H1 (cell line): ENCODE results near the gene TP73. TPM values are rescaled to one million over a fixed set of nuclear protein-coding genes. Genes with fewer than 3 reads are reported as not detected.

Source experiments
- CTCF ChIA-PET: fragments of 300-600 bp; sonication (Branson Sonifier 250); formaldehyde crosslinking; loops from one replicate; lab custom pipeline; 2021; ENCODE audit not compliant: partially characterized antibody; lab: Charles Lee
- POLR2A ChIA-PET: fragments of 300-600 bp; sonication (Branson Sonifier 250); formaldehyde crosslinking; loops from one replicate; lab custom pipeline; 2021; ENCODE audit warnings: inconsistent platforms; ENCODE audit not compliant: partially characterized antibody; lab: Charles Lee
- DNase-seq, 2 experiments: peaks; one replicate each; pipeline versions ENCODE4 v3.0.0 to v3.0.0-alpha.2; 2010 to 2022; ENCODE audit warnings: low spot score in 2 of 2, low read depth in 1 of 2, mixed read lengths in 1 of 2
- FAIRE-seq: peaks from 2 replicates; lab custom pipeline; 2011; peaks lifted over from hg19 to GRCh38; lab: Jason Lieb, UNC
- H2AFZ ChIP-seq: 2 replicates; pipeline ENCODE4 v1.8.1; 2012; ENCODE audit warnings: low read length, inconsistent platforms
- H2AK5ac ChIP-seq: 2 replicates; pipeline ENCODE4 v1.6.1; 2013; ENCODE audit warnings: low read depth, low read length
- H2BK120ac ChIP-seq: replicated peaks from 2 replicates; pipeline ENCODE3; 2013; ENCODE audit warnings: low read depth, low read length, inconsistent platforms
- H2BK12ac ChIP-seq: 2 replicates; pipeline ENCODE4 v1.6.1; 2013; ENCODE audit warnings: low read depth, low read length
- H2BK15ac ChIP-seq: 2 replicates; pipeline ENCODE4 v1.6.1; 2013; ENCODE audit warnings: low read length
- H2BK20ac ChIP-seq: 2 replicates; pipeline ENCODE4 v1.6.1; 2013; ENCODE audit warnings: low read length
- H2BK5ac ChIP-seq: 2 replicates; pipeline ENCODE4 v1.6.1; 2013; ENCODE audit warnings: low read depth, low read length
- H3K14ac ChIP-seq: 2 replicates; pipeline ENCODE4 v1.6.1; 2013; ENCODE audit warnings: inconsistent platforms; ENCODE audit not compliant: insufficient read length
- H3K18ac ChIP-seq: 2 replicates; pipeline ENCODE4 v1.6.1; 2013; ENCODE audit warnings: low read length; ENCODE audit errors: extremely low read depth
- H3K23ac ChIP-seq: 2 replicates; pipeline ENCODE4 v1.6.1; 2013; ENCODE audit warnings: inconsistent platforms; ENCODE audit not compliant: insufficient read length
- H3K23me2 ChIP-seq: 2 replicates; pipeline ENCODE4 v1.6.1; 2013; ENCODE audit warnings: low read depth, low read length
- H3K27ac ChIP-seq: 2 replicates; pipeline ENCODE4 v1.6.1; 2011; ENCODE audit warnings: low read depth, low read length, inconsistent platforms
- H3K27me3 ChIP-seq, 4 experiments: replicated peaks in 1 of 4; 1 replicate in 1 of 4; 2 replicates in 3 of 4; pipeline versions ENCODE4 v1.6.1 to v1.8.1; 2011 to 2013; ENCODE audit warnings: low read length in 3 of 4, mild to moderate bottlenecking in 3 of 4, inconsistent platforms in 2 of 4, mixed read lengths in 2 of 4, moderate library complexity in 1 of 4; ENCODE audit not compliant: control insufficient read depth in 3 of 4, insufficient read depth in 3 of 4; ENCODE audit errors: extremely low read depth in 1 of 4
- H3K36me3 ChIP-seq, 4 experiments: 2 replicates each; pipeline versions ENCODE4 v1.6.1 to v1.8.1; 2011 to 2013; ENCODE audit warnings: mild to moderate bottlenecking in 4 of 4, low read length in 3 of 4, moderate library complexity in 2 of 4, control low read depth in 1 of 4, inconsistent platforms in 1 of 4; ENCODE audit not compliant: insufficient read depth in 4 of 4, control insufficient read depth in 2 of 4
- H3K4ac ChIP-seq: replicated peaks from 2 replicates; pipeline ENCODE3; 2013; ENCODE audit warnings: low read length, low read depth, mixed read lengths, inconsistent platforms; ENCODE audit not compliant: insufficient read length
- H3K4me1 ChIP-seq, 4 experiments: replicated peaks in 1 of 4; 1 replicate in 1 of 4; 2 replicates in 3 of 4; pipeline versions ENCODE4 v1.6.1 to v1.8.1; 2011 to 2013; ENCODE audit warnings: low read length in 3 of 4, inconsistent platforms in 2 of 4, mixed read lengths in 1 of 4; ENCODE audit not compliant: insufficient read depth in 4 of 4, control insufficient read depth in 3 of 4
- H3K4me2 ChIP-seq, 2 experiments: 2 replicates each; pipeline versions ENCODE4 v1.6.1 to v1.8.1; 2011 to 2013; ENCODE audit warnings: low read depth in 2 of 2, low read length in 2 of 2, control low read depth in 1 of 2, inconsistent platforms in 1 of 2, mild to moderate bottlenecking in 1 of 2; ENCODE audit not compliant: insufficient read depth in 1 of 2
- H3K4me3 ChIP-seq, 4 experiments: fragments of 200-600, 300-600 bp in 1 of 4; sonication (generic), shearing (Covaris generic), sonication (Bioruptor Twin) in 1 of 4; 2 replicates each; pipeline versions ENCODE4 v1.5.1 to v1.8.1; 2011 to 2016; ENCODE audit warnings: low read length in 4 of 4, low read depth in 3 of 4, control low read depth in 2 of 4, inconsistent platforms in 2 of 4, mild to moderate bottlenecking in 2 of 4, mixed read lengths in 1 of 4, moderate library complexity in 1 of 4; ENCODE audit not compliant: insufficient read depth in 2 of 4; ENCODE audit errors: extremely low read depth in 1 of 4
- H3K56ac ChIP-seq: replicated peaks from 2 replicates; pipeline ENCODE3; 2013; ENCODE audit warnings: low read depth, mild to moderate bottlenecking, mixed read lengths, low read length, inconsistent platforms; ENCODE audit not compliant: insufficient read length
- H3K79me1 ChIP-seq: 2 replicates; pipeline ENCODE4 v1.6.1; 2013; ENCODE audit warnings: low read depth, low read length, control low read depth
- H3K79me2 ChIP-seq, 2 experiments: 2 replicates each; pipeline versions ENCODE4 v1.6.1 to v1.8.1; 2012 to 2013; ENCODE audit warnings: low read length in 2 of 2, mild to moderate bottlenecking in 2 of 2, inconsistent platforms in 1 of 2; ENCODE audit not compliant: insufficient read depth in 2 of 2, control insufficient read depth in 1 of 2
- H3K9ac ChIP-seq, 4 experiments: replicated peaks in 1 of 4; 1 replicate in 1 of 4; 2 replicates in 3 of 4; pipeline versions ENCODE4 v1.6.1 to v1.8.1; 2011 to 2013; ENCODE audit warnings: low read depth in 3 of 4, low read length in 3 of 4, control low read depth in 2 of 4, mild to moderate bottlenecking in 2 of 4, moderate library complexity in 2 of 4, inconsistent platforms in 1 of 4; ENCODE audit errors: extremely low read depth in 1 of 4
- H3K9me3 ChIP-seq, 2 experiments: 2 replicates each; pipeline versions ENCODE4 v1.6.1 to v1.8.1; 2012 to 2013; ENCODE audit warnings: mild to moderate bottlenecking in 2 of 2, moderate library complexity in 2 of 2, control low read depth in 1 of 2, inconsistent platforms in 1 of 2, low read depth in 1 of 2, low read length in 1 of 2, mixed read lengths in 1 of 2; ENCODE audit not compliant: insufficient read depth in 2 of 2
- H4K20me1 ChIP-seq, 2 experiments: replicated peaks in 1 of 2; 2 replicates each; pipeline versions ENCODE3 to v1.8.1; 2011 to 2013; ENCODE audit warnings: inconsistent platforms in 2 of 2, low read length in 2 of 2, mild to moderate bottlenecking in 1 of 2; ENCODE audit not compliant: insufficient read depth in 2 of 2, control insufficient read depth in 1 of 2
- H4K5ac ChIP-seq: 2 replicates; pipeline ENCODE4 v1.6.1; 2013; ENCODE audit warnings: low read length, low read depth, mixed read lengths, inconsistent platforms; ENCODE audit not compliant: insufficient read length
- H4K8ac ChIP-seq: 2 replicates; pipeline ENCODE4 v1.8.0; 2013; ENCODE audit warnings: mild to moderate bottlenecking, moderate library complexity, low read length, inconsistent platforms; ENCODE audit not compliant: insufficient read depth; ENCODE audit errors: extremely low read depth
- H4K91ac ChIP-seq: replicated peaks from 2 replicates; pipeline ENCODE3; 2013; ENCODE audit warnings: low read length, mixed read lengths, inconsistent platforms; ENCODE audit not compliant: insufficient read length
- BRCA1 ChIP-seq: IDR thresholded peaks from 2 replicates; pipeline ENCODE4 v1.6.1; 2012; ENCODE audit warnings: low read depth, low read length, improper control_type of control experiment
- CHD2 ChIP-seq: IDR thresholded peaks from 2 replicates; pipeline ENCODE4 v1.6.1; 2012; ENCODE audit warnings: low read length, improper control_type of control experiment
- GABPA ChIP-seq: IDR thresholded peaks from 2 replicates; pipeline ENCODE4 v1.6.1; 2011; ENCODE audit warnings: mild to moderate bottlenecking, low read length, moderate library complexity, borderline replicate concordance; ENCODE audit not compliant: insufficient read depth
- HDAC2 ChIP-seq, 2 experiments: fragments of 300-600 bp in 1 of 2; sonication (generic) in 1 of 2; IDR thresholded peaks; 2 replicates each; pipeline ENCODE4 v1.6.1; 2011 to 2012; ENCODE audit warnings: low read depth in 2 of 2, low read length in 2 of 2, mild to moderate bottlenecking in 2 of 2, moderate library complexity in 2 of 2, borderline replicate concordance in 1 of 2, inconsistent platforms in 1 of 2
- HDAC6 ChIP-seq: IDR thresholded peaks from one replicate; pipeline ENCODE4 v1.7.1; 2012; ENCODE audit warnings: low read depth, mild to moderate bottlenecking, inconsistent platforms, low read length, moderate library complexity
- KDM5A ChIP-seq: fragments of 200-600 bp; IDR thresholded peaks from 2 replicates; pipeline ENCODE4 v1.7.1; 2012; ENCODE audit warnings: mild to moderate bottlenecking, low read length, inconsistent platforms, mixed read lengths
- MAX ChIP-seq: IDR thresholded peaks from 2 replicates; pipeline ENCODE4 v1.6.1; 2012; ENCODE audit warnings: inconsistent platforms
- RBBP5 ChIP-seq: IDR thresholded peaks from 2 replicates; pipeline ENCODE4 v1.7.1; 2012; ENCODE audit warnings: low read depth, mild to moderate bottlenecking, inconsistent platforms, low read length, moderate library complexity, borderline replicate concordance
- SIN3A ChIP-seq, 2 experiments: IDR thresholded peaks in 1 of 2; conservative IDR thresholded peaks in 1 of 2; 2 replicates each; pipeline ENCODE4 v1.6.1; 2011 to 2012; ENCODE audit warnings: low read length in 2 of 2, improper control_type of control experiment in 1 of 2, low read depth in 1 of 2, mild to moderate bottlenecking in 1 of 2
- SP1 ChIP-seq: IDR thresholded peaks from 2 replicates; pipeline ENCODE4 v1.6.1; 2011; ENCODE audit warnings: low read depth, low read length
- TBP ChIP-seq: IDR thresholded peaks from 2 replicates; pipeline ENCODE4 v1.6.1; 2011; ENCODE audit warnings: low read depth, low read length, improper control_type of control experiment
- TCF12 ChIP-seq: IDR thresholded peaks from 2 replicates; pipeline ENCODE4 v1.6.1; 2011; ENCODE audit warnings: low read depth, mild to moderate bottlenecking, low read length
- YY1 ChIP-seq: IDR thresholded peaks from 2 replicates; pipeline ENCODE4 v1.6.1; 2011; ENCODE audit warnings: low read depth, mild to moderate bottlenecking, low read length
- ZNF274 ChIP-seq: IDR thresholded peaks from 2 replicates; pipeline ENCODE4 v1.7.0; 2012; ENCODE audit warnings: low read length, borderline replicate concordance; ENCODE audit errors: extremely low read depth
- WGBS, 2 experiments: shearing (Covaris generic) in 1 of 2; methylation state at CpG; one replicate each; pipeline versions ENCODE4 v1.1.6 to v1.1.7; 2013 to 2015; ENCODE audit warnings: low lambda C conversion rate in 2 of 2, mixed read lengths in 2 of 2, inconsistent platforms in 1 of 2, low coverage in 1 of 2, missing lambda C conversion rate in 1 of 2; ENCODE audit not compliant: insufficient replicate concordance in 2 of 2, insufficient coverage in 1 of 2, insufficient read length in 1 of 2; ENCODE audit errors: extremely low coverage in 1 of 2, missing lambda C conversion rate in 1 of 2; 5-methylcytosine and 5-hydroxymethylcytosine counted together
- polyA plus RNA-seq, 7 experiments: library from polyadenylated mRNA; depleted of rRNA in 3 of 7; stranded (reverse) in 5 of 7; unstranded in 2 of 7; fragments of >200 nt in 5 of 7; fragments of 200-250 nt in 2 of 7; gene quantifications; 1 replicate in 5 of 7; 2 replicates in 1 of 7; 4 replicates in 1 of 7; pipeline versions ENCODE4 v1.2.1 to v1.2.3, GENCODE V29; 2011 to 2013; ENCODE audit warnings: missing spikeins in 2 of 7, mixed read lengths in 2 of 7
- total RNA-seq: library from RNA; stranded (reverse); fragmentation: NEBNext Ultra II Directional; extraction: Animal tissue kit (Norgen Biotek cat#: 25700); gene quantifications from 2 replicates; pipeline ENCODE4 v1.2.1, GENCODE V29; 2021

The TP73 gene
- total and polyA plus RNA-seq, 2 of the 8 experiments (the other 6 are each of a cell fraction or from before 2014, with no cell fraction given): 2.6 to 3.1 TPM

- no peak overlapping the region for H4K91ac ChIP-seq
- TF ChIP-seq TBP: no peak
- no peak for TF ChIP-seq GABPA
- no peak for TF ChIP-seq HDAC2 (IDR thresholded peaks at IDR 0.05; ENCODE audit: borderline replicate concordance in 1 of 2, low read depth in 2 of 2, low read length in 2 of 2)
- no peak for TF ChIP-seq ZNF274
- TF ChIP-seq MAX: no peak
- no peak for TF ChIP-seq SP1
- no peak for TF ChIP-seq HDAC6
- no peak for TF ChIP-seq SIN3A (conservative IDR thresholded peaks at IDR 0.05 in 1 of 2, IDR thresholded peaks at IDR 0.05 in 1 of 2; ENCODE audit: low read depth in 1 of 2, low read length in 2 of 2)
- no peak for TF ChIP-seq YY1
- no peak for TF ChIP-seq KDM5A
- TF ChIP-seq CHD2: no peak
- no peak for TF ChIP-seq BRCA1
- no peak for TF ChIP-seq TCF12
- no peak for TF ChIP-seq RBBP5
Observed at GRCh38 chr1:3743826-3744225, 91.5 kb downstream of the TP73 start.

More at GRCh38 chr1:3743826-3744225, 91.5 kb downstream of the TP73 start:
- Histone ChIP-seq H3K4me1 (peaks cover 0 to 16% (median 13%) of the 10 kb centered on the region in 4 experiments; a peak in 6 of 7 replicates), H3K9ac (no peak overlapping the region), H4K8ac (no peak overlapping the region), H2BK15ac (no peak overlapping the region), H2AFZ (no peak overlapping the region), H3K14ac (no peak overlapping the region), H3K79me1 (peaks cover 23% of the 10 kb centered on the region), H3K18ac (no peak overlapping the region), H4K20me1 (peaks cover 8 to 43% of the 10 kb centered on the region in 2 experiments), H3K79me2 (peaks cover 0 to 31% of the 10 kb centered on the region in 2 experiments; a peak in 3 of 4 replicates), H3K36me3 (peaks cover 12 to 44% (median 32%) of the 10 kb centered on the region in 4 experiments), H3K23ac (no peak overlapping the region), H3K4me2 (no peak overlapping the region; a peak in 1 of 4 replicates), H3K23me2 (peaks cover 14% of the 10 kb centered on the region), H3K56ac (no peak overlapping the region), H2BK5ac (no peak overlapping the region), H3K4ac (no peak overlapping the region), H3K4me3 (no peak overlapping the region), H3K27ac (no peak overlapping the region), H2AK5ac (no peak overlapping the region), H3K9me3 (no peaks in the 10 kb centered on the region), H4K5ac (no peak overlapping the region), H2BK20ac (no peak overlapping the region), H3K27me3 (no peaks in the 10 kb centered on the region), H2BK12ac (no peak overlapping the region), H2BK120ac (no peak overlapping the region)
- ChIA-PET POLR2A (no interaction called here), CTCF (interaction anchor here (0.6 to 3.1 kb wide), 3 partner anchors 19 to 35 kb away, joined by 3 to 8 read pairs (median 6); no protein-coding TSS in a partner anchor)
- DNase-seq: no peak
- WGBS, 2 experiments: 97% methylated on average over 12 of the region's 12 CpGs; no CpG with 5 or more reads in 1 of the 2 experiments
- no peak for FAIRE-seq
